GM23338 (cell line): Measurements from ENCODE around the gene JAK3.

ENCODE experiments used
- EZH2 ChIP-seq: fragments of 200-600 bp; sonication (generic); IDR thresholded peaks from one replicate; pipeline ENCODE4 v1.8.0; 2017; ENCODE audit warnings: antibody characterized with exemption, mild to moderate bottlenecking, low read depth; ENCODE audit not compliant: unreplicated experiment
- EZH2phosphoT487 ChIP-seq: fragments of 200-600 bp; sonication (generic); IDR thresholded peaks from one replicate; pipeline ENCODE4 v1.8.1; 2018; ENCODE audit warnings: antibody characterized with exemption; ENCODE audit not compliant: unreplicated experiment
- POLR2AphosphoS5 ChIP-seq: IDR thresholded peaks from 2 replicates; pipeline ENCODE4 v1.6.1; 2016; ENCODE audit warnings: antibody characterized with exemption, low read depth
- TF ChIP-seq, protein P1 (sequence below), 2 experiments: fragments of 200-600 bp in 1 of 2; sonication (generic) in 1 of 2; conservative IDR thresholded peaks; 2 replicates each; pipeline versions ENCODE4 v1.5.1 to v1.6.1; 2016 to 2017; ENCODE audit warnings: antibody characterized with exemption in 2 of 2, low read depth in 2 of 2, mild to moderate bottlenecking in 2 of 2, moderate library complexity in 1 of 2

DNA sequence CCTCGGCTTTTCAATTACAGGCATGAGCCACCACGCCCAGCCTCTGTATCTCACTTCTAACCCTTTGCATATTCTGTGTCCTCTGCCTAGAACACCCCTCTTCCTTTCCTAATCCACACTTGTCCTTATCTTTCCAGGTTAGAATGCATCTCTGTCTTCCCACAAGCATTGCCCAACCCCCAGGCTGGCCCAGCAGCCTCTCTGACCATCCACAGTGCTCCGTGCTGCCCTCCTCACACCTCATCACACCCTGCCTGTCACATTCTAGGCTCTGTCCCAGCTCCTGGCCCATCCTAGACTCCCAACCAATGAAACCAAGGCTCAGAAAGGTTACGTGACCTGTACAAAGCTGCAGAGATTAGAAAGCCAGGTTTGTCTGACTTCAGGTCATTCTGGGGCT, 11.3 kb downstream of the JAK3 start:
- TF ChIP-seq, protein P1, sequence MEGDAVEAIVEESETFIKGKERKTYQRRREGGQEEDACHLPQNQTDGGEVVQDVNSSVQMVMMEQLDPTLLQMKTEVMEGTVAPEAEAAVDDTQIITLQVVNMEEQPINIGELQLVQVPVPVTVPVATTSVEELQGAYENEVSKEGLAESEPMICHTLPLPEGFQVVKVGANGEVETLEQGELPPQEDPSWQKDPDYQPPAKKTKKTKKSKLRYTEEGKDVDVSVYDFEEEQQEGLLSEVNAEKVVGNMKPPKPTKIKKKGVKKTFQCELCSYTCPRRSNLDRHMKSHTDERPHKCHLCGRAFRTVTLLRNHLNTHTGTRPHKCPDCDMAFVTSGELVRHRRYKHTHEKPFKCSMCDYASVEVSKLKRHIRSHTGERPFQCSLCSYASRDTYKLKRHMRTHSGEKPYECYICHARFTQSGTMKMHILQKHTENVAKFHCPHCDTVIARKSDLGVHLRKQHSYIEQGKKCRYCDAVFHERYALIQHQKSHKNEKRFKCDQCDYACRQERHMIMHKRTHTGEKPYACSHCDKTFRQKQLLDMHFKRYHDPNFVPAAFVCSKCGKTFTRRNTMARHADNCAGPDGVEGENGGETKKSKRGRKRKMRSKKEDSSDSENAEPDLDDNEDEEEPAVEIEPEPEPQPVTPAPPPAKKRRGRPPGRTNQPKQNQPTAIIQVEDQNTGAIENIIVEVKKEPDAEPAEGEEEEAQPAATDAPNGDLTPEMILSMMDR (conservative IDR thresholded peaks at IDR 0.05; ENCODE audit: low read depth in 2 of 2): no peak
- TF ChIP-seq EZH2 (no peak), POLR2AphosphoS5 (no peak), EZH2phosphoT487 (no peak)
